NCI-H774 (cell line): Measurements from ENCODE around the gene OXER1.
"Not testable (repeated sequence)": the region's sequence is repeated elsewhere in the genome, so short reads cannot be mapped to it uniquely, and the experiment has no call there.

Source experiments
- DNase-seq: peaks from one replicate; lab custom pipeline; 2025; lab: John Stamatoyannopoulos, UW

The OXER1 gene

DNA sequence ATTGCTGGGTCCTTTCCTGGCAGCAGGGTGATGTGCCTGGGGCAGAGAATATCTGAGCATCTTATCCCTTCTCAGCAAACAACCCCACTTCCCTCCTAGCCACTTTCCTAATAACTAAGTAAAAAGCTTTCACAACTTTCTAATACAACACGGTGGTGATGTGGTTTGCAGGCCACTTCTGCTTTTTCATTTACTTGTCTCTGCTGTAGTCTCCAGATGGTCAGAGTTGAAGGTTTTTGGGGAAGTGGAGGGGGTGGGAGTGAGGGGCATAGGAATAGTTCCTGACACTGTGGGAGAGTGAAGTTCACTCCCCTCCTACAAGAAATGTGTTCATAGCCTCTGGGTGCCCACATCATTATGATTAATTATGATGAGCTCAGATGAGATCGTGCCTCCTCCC, 11.6 kb downstream of the OXER1 start:
- no peak for DNase-seq

DNA sequence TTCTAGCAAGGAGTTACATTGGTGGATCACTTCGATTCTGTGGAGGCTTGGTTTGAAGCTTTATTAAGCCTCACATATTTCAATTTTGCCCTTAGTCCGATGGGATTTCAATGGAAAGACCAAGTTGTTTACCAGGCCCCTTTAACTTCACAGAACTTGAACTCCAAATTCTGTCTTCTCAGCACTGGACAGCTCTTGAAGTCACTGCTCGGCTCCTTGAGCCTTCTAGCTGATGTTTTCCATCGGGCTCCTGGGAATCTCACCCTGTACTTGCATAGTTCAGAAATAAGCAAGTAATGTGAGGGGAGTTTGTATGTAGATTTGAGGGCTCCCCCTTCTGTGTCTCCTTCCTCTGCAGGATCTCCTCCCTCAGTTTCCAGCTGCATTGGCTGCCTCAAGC, 15.1 kb downstream of the OXER1 start:
- no peak for DNase-seq

DNA sequence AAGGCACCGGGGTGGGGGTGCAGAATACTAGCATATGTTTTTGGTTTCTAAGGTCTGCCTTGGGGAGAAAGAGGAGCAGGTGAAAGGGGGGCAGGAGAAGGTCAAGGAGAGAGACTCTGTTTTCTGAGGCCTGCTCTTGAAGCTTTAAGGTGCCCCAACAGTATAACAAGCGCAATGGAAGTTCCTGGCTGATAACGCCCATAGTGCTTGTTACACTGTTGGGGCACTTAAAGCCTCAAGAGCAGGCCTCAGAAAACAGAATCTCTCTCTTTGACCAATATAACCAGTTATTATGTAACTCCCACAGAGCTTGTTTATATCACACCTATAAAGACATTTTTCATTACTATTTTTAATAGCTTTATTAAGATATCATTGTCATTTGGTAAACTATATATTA, 16.5 kb downstream of the OXER1 start:
- no peak for DNase-seq

DNA sequence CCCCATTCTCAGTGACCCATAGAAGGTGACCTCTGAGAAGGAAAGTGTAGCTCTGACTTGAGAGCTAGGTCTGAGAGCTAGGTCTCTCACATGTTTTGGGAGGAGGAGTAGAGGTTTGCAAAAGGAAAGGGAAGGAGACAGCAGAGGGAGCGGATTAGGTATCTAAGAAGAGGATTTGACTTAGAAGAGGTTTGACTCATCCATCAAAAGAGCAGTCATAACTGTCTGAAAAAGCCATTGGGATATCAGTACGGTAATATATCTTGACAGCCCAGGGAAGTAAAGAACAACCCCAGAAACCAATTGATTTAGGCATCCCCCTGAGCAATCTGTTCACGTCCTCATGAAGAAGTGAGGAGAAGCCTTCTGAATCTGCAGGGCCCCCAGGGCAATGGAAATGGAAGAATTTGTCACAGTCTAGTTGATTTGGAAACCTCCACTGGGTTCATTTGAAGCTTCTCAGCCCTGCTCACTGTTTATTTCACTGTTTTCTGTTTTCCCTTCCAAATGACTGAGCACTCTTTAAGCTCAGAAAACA, 19.3 kb downstream of the OXER1 start:
- no peak for DNase-seq

DNA sequence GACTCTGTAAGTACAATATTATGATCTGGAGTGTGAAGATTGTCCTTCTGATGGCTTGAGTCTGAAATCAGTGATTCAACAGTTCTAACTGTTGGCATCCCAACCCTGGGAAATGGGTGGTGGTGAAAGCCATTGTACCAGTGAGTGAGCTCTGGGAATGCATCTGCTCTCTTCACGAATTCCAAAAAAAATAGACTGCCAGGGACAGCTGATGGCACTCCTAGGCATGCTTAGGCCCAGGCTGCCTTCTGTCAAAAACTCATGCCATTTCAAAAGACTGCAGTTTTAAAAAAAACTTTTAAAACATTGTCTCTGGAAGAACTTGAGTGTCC, 20.3 kb downstream of the OXER1 start:
- DNase-seq = no peak

DNA sequence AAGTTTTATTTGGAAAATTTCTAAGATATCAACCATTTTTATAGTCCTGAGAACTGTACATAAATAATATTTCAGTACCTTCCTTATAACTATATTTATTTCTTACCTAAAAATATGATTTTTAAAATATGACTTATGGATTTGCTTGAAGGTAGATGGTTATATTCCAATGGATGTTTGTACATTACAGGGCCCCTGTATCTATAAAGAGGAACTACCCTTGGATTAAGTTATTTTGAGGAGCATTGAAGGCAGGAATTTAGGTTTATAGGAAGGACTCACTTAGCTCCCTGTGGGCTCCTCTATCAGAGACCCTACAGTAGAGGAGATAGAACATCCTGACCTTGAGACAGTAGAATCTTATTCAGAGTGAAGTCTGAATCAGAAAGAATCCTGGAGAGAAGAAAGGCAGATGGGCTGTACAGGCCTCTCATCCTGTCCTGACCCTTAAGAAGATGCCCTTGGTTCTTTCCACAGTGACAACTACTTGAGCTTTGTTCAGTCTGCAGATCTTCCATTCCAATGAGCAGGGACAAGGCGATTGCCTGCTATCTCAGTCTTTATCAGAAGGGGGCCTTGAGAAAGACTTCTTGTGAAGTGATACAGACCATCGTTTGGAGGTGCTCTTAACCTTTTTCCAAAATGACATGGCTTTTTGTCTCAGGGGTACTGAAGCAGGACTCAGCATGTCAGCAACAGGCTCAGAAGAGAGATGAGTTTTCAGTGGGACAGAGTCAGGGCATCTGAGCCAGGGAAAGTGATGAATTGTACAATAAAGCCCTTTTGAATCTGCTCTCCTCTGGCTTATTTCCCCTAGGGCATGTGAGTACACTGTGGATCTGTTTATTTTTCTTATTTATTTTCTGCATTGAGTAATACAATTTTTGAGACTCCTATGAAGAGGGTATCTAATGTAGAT, 20.9 kb downstream of the OXER1 start:
- no peak for DNase-seq

DNA sequence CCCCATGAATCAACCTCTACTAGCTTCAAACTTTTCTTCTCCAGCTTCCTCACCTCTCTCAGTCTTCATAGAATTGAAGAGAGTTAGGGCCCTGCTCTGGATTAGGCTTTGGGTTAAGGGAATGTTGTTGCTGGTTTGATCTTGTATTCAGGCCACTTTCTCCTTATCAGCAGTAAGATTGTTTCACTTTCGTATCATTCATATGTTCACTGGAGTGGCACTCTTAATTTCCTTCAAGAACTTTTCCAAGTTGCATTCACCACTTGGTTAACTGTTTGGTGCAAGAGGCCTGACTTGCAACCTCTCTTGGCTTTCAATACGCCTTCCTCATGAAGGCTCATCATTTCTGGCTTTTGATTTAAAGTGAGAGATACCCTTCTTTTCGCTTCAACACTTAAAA, 22.8 kb downstream of the OXER1 start:
- no peak for DNase-seq

DNA sequence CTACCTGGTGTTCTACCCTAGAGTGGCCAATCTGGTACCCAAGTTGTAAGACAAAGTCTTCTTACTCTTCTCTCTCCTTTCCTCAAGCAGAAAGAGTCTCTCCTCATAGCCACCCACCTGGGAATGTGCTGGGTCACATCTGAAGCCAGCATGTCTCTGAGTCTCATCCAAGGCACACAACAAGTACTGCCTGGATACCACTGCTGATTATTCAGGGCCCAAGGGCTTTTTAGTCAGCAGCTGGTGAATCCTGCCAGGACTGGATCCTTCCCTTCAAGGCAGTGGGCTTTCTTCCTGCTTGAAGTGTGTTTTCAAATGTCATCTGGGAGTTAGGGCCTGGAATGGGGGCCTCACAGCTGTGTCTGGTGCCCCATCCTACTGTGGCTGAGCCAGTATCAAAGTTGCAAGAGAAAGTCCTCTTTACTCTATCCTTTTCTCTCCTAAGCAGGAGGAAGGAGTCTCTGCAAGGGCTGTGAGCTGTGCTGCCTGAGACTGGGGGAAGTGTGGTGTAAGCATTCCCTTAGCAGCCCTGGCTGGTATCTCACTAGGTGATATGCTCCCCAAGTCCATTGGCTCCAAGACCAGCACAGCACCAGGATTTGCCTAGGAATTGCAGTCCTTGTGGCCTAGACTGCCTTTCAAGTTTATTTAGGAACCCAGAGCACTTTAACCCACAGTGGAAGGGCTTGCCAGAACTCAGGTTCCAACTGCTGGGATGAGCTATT, 27.2 kb downstream of the OXER1 start:
- DNase-seq = no peak

DNA sequence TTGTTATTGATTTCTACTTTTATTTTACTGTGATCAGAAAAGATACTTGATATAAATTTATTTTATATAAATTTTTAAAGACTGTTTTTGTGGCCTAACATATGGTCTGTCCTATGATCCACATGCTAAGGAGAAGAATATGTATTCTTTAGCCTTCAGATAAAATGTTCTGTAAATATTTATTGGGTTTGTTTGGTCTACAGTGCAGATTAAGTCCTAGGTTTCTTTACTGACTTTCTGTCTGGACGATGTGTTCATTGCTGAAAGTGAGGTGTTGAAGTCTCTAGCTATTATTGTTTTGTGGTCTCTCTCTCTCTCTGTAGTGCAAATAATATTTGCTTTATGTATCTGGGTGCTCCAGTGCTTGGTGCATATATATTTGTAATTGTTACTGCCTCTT, 30.1 kb downstream of the OXER1 start:
- no peak for DNase-seq

DNA sequence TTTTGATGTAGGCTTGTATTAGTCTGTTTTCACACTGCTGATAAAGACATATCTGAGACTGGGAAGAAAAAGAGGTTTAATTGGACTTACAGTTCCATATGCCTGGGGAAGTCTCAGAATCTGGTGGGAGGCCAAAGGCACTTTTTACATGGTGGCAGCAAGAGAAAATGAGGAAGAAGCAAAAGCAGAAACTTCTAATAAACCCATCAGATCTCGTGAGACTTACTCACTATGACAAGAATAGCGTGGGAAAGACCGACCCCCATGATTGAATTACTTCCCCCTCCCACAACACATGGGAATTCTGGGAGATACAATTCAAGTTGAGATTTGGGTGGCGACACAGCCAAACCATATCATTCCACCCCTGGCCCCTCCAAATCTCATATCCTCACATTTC, 32.6 kb downstream of the OXER1 start:
- DNase-seq = not testable (repeated sequence)

DNA sequence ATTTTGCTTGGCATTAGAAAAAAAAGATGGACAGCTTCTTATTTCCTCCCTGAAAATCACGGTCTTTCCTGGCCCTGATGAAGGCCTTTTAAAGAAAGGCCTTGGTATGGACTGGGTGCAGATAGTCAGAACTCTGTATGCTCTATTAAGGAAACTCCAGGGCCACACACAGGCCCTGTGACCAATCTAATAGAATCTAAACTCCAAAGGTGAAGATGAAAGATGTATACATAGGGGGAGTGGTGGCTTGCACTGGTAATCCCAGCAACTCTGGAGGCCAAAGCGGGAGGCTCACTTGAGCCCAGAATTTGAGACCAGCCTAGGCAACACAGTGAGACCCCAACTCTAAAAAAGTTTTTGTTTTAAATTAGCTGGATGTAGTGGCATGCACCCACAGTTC, 37.3 kb downstream of the OXER1 start:
- DNase-seq = no peak

DNA sequence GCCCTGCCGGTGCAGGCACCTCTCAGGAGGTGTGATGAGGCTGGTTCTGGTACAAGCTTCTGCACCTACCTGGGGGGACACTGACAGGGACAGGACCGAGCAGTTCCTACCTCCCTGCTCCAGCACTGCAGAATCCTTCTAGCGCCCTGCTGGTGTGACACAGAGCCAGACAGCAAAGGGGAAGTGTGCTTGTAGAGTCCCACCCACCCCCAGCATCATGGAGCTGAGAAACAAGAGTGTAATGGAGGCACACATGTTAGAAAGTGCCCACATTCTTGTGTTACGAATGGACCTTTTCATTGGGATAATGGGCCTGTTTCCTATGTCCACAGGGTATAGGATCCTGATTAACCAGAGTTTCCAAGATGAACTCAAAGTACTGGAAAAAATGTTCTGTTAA, 38.3 kb downstream of the OXER1 start:
- DNase-seq = no peak

DNA sequence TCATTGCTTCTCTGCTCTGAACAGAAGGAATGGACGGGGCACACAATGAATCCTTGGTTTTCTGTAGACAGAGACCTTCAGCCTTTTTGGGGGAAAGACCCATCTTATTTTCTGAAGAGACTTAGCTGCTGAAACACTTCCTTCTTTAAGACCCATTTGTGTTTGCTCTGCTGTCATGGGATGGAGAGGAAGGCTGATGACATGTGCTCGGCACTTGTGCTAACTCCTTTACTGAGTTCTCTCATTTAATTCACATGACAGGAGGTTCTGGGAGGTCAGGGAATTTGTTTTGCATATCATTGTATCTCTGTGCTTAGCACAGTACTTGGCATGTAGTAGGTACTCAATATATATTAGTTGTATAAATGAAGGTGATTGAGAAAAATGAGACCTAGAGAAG, 39.0 kb downstream of the OXER1 start:
- no peak for DNase-seq

DNA sequence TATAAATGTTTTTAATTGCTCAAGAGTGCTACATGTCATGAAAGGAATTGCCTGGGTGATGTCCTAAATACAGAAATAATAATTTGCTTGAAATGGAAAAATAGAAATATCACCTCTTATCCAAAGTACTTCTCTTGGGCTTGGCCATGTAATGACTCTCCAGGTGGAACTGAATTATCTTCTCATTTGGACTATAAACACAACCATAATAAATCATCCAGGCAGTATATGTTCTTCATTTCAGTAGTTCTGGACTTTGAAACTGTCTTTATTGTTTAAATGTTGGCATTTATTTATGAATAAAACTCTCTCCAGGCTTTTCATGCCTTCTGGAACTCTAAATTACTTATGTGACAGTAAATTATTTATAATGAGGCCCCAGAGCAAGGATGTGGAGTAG, 40.5 kb downstream of the OXER1 start:
- no peak for DNase-seq

DNA sequence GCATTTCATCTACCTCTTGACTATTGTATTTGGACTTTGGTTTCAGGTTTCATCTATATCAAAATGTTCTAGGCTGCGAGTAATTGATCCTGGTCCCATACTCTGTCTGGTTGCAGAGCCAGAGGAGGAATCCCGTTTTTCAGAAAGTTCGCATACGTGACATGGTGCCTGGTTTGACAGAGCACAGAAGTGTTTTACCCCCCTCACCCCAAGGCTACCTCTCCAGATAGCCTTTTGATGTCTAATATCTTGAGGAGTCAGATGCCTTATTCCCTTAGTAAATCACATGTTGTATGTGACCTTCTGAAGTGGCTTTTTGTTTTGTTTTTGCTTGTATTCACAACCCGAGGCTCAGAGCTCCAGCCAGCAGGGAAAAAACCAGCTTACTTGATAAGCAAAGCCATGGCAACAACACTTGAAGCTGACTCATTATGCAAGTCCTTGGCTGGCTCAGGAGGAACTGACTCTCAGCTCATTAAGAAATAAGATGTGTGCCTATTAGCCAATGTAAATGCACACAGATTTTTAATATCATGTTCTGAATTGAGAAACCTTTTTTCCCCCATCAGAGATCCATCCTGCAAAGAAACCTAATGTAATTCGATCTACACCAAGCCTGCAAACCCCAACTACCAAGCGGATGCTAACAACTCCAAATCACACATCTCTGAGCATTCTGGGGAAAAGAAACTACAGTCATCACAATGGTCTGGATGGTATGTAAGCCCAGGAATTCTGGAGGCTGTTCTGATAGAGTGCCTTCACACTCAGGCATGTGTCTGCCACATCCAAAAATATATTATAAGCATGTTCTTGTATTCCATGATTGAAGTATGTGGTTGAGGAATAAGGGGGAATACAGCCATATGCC, 41.4 kb downstream of the OXER1 start:
- no peak for DNase-seq

DNA sequence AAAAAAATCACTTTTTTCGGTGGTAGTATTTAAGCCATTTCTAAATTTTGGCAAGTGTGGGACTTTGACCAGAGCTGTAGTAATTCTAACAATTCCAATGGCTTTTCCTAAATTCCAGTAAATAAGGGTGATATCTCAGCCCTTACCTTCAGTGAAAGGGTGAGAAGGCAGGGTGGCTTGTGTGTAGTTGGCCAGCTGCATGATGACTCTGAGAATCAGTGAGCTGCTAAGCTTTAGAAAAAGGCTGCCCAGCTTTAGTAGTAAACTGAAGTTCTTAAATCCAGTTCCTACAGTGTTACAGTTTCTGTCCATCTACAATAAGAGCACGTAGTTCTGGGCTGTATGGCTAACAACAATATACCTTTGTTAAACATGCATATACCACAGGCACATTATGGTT, 42.0 kb downstream of the OXER1 start:
- DNase-seq = no peak

DNA sequence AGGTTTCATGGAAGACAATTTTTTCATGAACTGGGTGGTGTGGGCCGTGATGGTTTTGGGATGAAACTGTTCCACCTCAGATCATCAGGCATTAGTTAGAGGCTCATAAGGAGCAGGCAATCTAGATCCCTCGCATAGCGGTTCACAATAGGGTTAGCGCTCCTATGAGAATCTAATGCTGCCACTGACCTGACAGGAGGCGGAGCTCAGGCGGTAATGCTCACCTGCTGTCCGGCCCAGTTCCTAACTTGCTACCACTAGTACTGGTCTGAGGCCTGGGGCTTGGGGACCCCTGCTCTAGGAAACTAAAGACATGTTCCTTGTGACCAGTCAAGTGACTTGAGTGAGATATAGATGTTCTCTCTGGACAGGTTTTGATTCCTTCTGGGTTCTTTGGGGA, 49.2 kb downstream of the OXER1 start:
- DNase-seq = no peak

DNA sequence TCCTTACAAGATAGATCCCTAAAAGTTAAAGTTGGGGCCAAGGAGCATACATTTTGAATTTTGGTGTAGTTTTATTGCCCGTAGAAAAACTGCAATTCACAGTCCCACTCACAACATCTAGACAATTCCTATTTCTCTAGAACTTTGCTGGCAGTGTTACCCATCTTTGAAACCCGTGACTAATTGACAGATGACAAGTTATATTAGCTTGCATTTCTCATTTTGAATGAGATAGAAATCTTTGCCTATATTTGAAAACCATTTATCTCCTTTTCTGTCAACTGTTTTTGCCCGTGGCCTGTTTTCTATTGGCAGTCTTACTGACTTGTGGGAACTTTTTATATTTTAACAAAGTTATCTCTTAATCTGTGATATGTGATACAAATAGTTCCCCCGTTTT, 50.0 kb downstream of the OXER1 start:
- no peak for DNase-seq

DNA sequence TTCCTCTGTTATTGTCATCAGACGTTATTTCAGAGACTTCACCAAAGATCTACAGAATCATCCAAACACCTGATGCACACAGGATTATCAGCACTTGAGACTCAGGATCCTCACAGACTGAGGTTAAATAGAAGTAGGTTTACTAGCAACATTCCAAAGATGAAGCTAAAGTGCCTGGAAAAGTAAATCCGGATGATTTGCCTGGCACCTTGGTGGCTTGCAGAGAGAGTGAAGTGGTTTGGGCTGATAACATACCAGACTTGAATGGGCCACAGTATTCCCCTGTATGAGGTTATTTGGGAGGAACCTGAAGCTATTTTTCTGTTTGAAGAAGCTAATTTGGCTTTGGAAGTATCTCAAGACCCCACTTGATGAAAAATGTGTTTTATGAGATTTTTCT, 51.0 kb downstream of the OXER1 start:
- DNase-seq = no peak
